NCI-H69 (cell line): ENCODE data around the gene XRRA1.
A peak's percentile ranks its signal among the peaks of the same experiment; 100 is the strongest.
"Not testable (repeated sequence)": the region's sequence is repeated elsewhere in the genome, so short reads cannot be mapped to it uniquely, and the experiment has no call there.

Experiments used
- DNase-seq: peaks from one replicate; lab custom pipeline; 2025; lab: John Stamatoyannopoulos, UW

XRRA1 gene

DNA sequence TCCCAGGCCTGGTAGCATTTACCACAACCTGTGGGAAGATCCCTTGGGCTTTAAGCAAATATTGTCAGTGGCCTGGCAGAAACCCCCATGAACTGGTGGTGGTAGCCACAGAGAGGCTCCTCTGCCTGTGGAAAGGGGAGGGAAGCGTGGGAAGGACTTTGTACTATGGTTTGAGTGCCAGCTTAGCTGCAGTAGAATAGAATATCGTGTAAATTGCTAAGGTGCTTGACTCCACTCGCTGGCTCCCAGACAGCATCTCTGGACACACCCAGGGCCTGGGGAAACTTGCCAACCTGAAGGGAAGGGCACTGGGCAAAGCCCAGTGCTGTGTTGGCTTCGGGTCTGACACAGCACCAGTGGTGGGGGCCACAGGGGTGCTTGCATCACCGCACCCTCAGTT is 52.6 kb downstream of the XRRA1 start:
- DNase-seq = no peak

DNA sequence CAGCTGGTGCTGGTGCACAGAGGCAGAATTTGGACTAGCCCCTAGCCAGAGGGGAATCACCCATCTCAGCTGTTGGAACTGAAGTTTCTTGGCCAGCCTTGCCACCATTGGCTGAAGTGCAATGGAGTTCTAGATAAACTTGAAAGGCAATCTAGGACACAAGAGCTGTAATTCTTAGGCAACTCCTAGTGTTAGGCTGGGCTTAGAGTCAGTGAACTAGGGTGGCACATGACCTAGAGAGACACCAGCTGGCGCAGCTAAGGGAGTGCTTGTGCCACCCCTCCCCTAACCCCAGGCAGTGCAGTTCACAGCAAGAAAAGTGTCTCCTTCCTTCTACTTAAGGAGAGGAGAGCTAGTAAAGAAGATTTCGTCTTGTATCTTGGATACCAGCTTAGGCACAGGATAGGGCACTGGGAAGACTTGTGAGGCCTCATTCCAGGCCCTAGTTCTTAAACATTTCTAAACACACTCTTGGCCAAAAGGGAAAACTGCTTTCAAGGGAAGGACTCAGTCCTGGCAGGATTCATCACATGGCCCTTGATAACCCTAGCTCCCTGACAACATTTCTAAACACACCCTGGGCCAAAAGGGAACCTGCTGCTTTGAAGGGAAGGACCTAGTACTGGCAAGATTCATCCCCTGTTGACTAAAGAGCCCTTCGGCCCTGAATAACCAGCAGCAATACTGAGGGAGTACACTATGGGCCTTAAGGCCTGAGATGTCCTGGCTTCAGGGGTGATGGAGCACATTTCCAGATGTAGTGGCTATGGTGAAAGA is 53.4 kb downstream of the XRRA1 start:
- DNase-seq = no peak

DNA sequence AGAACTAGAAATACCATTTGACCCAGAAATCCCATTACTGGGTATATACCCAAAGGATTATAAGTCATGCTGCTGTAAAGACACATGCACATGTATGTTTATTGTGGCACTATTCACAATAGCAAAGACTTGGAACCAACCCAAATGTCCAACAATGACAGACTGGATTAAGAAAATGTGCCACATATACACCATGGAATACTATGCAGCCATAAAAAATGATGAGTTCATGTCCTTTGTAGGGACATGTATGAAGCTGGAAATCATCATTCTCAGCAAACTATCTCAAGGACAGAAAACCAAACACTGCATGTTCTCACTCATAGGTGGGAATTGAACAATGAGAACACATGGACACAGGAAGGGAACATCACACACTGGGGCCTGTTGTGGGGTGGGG is 55.9 kb downstream of the XRRA1 start:
- DNase-seq = not testable (repeated sequence)

DNA sequence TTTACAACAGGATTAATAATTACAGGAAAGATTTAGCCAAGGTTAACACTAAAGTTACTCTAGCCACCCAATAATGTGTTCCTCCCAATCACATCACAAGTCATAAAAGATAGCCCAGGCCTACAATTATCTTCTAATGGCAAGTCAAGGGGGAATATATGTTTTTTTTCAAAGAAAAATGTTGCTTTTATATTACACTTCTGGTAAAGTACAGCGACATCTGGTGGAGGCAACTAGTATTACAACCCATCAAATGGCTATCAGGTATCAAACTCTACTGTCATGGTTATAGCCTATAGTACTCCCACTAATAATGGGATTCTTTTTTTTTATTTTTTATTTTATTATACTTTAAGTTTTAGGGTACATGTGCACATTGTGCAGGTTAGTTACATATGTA is 71.8 kb downstream of the XRRA1 start:
- DNase-seq = peak; percentile 6

DNA sequence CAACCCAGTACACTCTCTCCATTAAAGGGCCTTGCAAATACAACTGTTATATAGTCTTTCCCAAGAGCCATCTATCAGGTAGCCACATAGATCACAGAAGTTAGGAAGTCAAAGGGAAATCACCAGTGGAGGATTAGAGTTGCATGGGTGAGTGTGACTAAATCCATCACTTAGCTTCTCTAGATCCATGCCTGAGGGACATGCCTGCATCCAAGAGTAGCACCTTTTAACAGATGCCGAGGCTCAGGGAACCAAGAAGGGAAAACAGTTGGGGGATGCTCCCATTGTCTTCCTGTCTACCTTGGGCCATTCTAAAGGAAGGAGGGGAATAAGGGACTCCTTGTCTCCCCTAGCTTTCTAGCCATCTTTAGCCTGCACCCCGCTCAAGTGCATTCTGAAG is 77.9 kb downstream of the XRRA1 start:
- DNase-seq = peak; percentile 30

DNA sequence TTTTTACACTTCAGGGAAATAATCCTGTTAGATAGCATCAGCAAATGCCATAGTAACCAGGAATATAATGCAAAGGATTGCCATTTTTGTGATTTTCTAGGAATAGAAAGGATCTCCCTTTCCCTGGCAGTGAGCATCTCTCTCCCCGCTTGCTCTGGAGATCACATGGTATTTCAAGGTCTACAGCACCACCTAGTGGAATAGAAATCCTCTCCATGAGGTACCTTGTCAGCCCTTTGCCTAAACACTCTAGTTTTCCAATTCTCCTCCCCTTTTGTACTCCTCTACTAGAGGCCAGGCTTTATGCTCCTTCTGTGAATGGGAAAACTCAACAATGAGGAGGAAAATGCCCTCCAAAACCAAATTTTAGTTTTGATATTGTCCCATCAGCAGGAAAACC is 78.4 kb downstream of the XRRA1 start:
- peak; percentile 39 for DNase-seq

DNA sequence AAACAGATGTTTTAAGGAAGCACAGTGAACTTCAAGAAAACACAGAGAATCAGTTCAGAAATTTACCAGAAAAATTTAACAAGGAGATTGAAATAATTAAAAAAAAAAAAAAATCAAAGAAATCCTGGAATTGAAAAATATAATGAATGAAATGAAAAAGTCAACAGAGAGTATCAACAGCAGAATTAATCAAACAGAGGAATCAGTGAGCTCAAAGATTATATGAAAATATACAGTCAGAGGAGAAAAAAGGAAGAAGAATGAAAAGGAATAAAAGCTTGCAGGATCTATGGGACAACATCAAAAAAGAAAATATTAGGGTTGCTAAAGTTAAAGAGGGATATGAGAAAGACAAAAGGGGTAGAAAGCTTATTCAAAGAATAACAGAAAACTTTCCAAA is 82.3 kb downstream of the XRRA1 start:
- DNase-seq = no peak

DNA sequence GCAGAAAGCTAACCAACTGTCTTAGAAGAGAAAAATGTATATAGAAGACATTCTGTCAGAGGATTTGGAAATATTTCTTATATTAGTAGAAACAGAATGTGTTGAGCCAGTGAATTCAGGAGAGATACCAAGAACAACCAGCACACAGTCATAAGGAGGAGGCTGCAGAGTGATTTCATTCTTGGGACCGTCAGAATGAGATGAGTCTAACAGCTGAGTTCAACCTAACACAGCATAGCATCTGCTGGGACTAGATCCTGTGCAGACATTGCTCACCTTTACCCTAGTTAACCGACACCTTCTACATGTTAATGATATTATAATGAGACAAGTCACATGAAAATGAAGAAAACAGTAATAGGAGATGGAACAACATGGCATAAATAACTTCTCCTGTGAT is 85.5 kb downstream of the XRRA1 start:
- DNase-seq = no peak

DNA sequence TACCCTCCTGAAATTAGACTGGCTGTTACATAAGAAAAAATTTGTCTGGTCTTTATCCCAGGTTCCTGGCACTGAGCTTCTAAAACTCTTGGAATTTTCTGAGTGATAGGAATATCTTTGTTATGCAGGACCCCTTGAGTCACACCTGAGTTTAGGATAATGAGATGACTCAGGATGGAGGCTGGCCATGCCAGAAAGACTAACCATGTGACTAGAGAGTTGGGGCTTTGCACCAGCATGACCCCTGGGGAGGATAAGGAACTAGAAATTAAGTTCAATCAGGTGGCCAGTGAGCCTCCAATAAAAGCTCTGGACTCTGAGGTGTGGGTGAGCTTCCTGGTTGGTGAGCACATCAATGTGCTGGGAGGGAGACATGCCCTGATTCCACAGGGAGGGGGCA is 88.1 kb downstream of the XRRA1 start:
- no peak for DNase-seq

DNA sequence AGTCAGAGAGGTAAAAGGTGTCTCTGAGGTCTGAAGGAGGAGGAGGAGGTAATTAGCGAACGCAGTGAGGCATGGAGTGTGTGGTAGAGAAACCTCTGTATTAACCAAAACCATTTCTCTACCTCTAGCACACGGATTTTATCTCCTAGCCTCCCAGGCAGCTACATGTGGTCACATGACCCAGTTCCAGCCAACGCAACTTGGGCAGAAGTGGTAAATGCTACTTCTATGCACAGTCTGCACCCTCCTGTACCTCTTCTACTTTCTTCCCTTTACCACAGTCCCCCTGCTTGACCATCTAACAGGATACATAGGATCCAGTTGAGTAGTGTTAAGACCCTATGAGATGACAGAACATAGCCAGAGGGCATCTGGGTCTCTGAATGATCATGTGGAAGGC is 95.7 kb downstream of the XRRA1 start:
- DNase-seq = no peak

DNA sequence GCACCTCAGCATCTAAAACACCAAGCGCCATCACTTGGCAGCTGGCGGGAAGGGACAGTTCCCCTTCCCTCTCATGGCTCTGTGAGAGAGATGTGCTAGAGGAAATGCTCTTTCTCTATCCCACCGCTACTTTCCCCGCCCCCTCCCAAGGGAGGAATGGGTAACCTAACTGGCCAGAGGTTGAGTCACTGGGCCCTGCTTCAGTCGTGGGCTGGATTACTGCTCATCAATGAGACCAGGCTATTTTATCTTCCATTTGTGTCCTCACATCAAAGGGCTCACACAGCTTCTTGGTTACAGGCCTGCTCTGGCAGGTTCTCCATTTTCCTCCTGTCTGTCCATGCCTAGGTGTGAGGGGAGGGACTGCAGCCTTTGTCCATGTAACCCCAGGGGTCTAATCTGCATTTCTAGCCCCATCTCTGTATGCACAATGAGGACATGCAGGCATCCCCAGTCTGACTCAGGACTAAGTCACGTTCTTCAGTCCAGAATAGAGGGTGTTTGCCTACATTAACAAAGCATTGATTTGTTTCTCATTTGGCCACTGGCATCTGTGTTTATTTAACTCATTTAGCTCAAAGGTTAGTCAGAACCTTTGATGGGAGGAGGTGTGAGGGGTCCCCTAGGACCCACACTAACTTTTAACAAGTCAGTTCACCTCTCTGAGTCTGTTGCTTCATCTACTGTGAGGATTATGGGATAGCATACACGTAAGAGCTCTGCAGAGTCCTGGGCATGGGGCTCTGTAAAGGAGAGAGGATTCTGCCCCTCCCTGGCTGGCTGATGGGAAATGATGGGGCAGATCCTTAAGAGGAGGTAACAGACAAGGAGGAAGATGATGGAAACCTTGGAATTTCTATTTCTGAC is 99.1 kb downstream of the XRRA1 start:
- peak; percentile 44 for DNase-seq

DNA sequence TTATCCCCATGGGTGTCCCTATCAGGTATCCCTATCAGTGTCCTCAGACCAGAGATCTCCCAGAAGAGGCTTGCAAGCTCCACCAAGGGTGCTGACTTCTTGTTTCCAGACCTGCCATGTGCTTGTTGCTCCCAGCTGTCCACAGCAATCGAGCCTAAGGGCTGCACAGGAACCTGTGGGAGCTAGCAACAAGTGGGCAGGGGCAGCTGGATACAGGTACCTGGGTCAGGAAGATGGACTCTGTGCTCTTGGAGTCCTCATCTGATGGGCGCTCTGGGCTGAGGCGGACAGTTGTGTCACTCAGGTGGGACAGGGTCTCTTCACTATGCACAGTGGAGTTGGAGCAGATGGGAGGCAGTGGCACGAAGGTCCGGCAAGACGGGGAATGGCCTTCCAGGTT is 101.0 kb downstream of the XRRA1 start:
- DNase-seq = no peak

DNA sequence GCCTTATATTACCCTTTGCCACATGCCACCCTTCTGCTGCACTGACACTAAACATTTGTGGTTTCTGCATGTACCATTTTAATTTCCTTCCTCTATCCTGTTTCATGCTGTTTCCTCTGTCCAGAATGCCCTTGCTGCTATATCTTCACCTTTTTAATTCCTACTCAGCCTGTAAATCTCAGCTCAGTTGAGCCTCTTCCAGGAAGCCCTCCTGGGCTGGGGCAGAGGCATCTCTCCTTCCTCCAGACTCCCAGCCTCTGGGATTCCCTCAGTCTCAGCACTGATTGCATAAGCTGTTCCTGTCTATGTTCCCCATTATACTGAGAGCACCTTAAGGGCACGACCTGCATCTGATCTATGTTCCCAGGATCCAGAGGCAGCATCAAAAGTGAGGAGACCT is 101.5 kb downstream of the XRRA1 start:
- no peak for DNase-seq

DNA sequence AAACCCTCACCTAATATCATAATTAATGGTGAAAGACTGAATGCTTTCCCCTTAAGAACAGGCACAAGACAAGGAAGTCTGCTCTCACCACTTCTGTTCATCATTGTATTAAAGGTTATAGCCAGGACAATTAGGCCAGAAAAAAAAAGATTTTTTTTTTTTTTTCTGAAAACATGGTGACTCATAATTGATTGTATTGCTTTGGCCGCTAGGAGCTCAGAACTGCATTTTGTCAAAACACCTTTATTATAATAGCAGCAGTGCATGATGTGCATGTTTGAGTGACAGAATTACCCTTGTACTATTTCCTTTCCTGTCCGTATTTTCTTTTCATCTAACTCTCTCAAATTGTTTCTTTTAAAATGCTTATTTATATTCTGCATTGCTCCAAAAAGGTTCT is 102.1 kb downstream of the XRRA1 start:
- no peak for DNase-seq

DNA sequence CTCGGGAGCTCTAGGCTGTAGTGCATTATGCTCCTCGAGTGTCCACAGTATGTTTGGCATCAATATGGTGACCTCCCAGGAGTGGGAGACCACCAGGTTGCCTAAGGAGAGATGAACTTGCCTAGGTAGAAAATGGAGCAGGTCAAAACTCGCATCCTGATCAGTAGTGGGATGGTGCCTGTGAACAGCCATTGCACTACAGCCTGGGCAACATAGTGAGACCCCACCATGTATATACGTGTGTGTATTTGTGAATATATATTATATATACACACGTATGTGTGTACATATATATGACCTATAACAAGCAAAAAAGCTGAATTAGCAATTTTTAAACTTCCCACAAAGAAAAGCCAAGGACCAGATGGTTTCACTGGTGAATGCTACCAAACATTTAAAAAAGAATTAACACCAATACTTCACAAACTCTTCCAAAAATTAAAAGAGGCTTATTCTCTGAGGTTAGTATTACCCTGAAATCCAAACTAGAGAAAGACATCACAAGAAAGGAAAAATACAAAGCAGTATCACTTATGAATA is 102.8 kb downstream of the XRRA1 start:
- no peak for DNase-seq

DNA sequence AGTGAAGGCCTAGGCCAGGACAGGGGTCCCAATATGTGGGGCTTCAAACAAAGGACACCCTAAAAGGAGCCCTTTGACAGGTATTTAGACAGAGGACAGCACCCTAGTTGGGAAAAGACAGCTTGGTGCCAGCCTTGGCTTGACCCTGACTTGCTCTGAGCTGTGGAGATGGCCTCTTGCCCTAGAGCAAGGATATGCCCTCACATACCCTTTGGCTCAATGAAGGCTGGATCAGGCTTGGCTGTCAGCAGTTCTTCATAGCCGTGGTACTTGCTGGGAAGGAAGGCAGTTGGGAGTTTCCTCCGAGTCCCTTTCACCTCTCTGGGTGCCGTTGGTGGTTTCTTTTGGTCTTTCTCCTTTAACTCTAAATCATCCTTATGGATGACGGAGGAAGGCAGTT is 104.0 kb downstream of the XRRA1 start:
- no peak for DNase-seq

DNA sequence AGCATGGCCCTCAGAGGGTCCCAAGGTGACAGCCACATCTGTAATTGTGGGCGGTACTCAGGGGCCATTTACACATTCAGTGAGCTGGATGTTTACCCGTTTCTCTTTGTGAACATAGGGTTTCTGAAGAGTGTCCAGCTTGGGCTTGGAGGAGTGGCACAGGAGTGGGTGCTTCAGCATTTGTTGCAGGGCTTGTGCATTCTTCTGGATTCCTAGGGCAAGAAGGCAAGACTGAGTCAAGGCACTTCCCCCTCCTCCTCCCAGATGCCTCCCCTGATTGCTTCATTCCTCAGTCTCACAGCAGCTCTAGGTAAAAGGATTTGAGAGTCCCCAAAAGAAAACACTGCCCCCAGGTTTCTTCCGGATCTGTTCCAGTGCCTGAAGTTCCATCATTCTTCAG is 104.8 kb downstream of the XRRA1 start:
- DNase-seq = no peak

DNA sequence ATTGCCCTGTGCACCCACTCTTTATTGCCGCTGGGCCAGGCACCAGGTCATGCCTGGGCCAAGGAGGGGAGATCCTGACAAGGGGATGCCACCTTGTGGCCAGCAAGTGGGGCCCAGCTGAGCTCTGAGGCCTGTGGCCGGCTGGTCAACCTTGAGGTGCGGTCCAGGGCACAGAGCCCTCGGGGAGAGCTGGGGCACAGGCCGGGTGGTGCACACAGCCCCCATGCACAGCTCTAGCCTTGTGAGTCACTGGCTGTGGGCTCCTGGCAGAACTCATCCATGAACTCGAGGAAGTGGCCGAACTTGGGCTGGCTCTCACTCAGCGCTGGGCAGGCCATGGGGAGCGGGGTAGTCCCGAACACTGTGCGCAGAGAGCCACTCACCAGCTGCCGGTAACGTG is 105.9 kb downstream of the XRRA1 start:
- DNase-seq = no peak

DNA sequence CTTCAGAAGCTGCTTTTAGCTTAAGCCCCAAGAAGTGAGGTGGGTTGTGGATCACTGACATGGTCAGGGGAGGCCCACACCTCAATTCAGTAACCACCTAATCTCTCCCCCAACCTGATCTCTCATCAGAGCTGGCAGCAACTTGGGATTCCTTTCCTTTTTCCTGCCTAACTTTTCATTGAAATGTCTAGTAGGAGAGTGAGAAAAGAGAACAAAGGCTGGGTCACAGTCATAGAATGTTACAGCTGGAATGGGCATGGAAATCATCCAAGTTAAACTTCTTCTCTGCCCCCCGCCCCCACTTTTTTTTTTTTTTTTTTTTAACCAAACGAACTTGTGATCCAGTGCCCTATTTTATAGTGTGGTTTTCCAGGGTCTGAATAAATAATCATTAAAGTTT is 108.4 kb downstream of the XRRA1 start:
- DNase-seq = no peak

DNA sequence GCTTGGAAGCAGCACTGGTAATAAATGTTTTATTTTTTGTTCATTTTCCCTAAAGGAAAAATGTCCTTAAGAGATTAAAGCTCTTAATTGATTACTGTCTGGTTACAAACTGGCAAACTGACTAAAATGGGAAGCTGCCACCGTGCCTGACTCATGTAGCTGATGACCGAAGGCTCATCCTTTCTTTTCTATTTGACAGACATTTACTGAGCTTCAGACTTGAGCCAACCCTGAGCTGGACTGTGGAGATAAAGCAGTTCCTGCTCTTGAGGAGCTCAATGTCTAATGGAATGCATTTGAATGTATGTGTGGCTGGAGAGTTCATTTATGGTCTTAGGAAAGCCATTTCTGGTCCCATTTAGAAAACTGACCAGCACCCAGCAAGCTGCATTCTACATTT is 108.9 kb downstream of the XRRA1 start:
- DNase-seq = no peak

DNA sequence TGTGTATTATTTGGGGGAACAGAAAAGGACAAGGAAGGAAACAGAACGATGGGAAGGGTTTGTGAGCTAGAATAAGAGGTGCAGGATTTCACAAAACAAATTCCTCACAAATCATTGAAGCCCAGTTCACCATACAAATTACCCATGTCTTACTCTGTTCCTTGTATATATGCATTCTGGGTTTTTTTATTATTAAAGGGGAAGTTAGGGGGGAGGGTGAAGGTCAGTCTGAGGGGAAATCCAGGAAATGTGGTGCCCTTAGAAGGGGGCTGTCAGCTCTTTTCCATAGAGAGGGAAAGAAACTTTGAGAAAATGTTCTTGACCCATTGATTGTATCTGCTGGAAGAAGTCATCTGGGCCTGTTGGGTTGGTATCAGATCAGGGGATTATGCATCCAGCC is 109.4 kb downstream of the XRRA1 start:
- no peak for DNase-seq

DNA sequence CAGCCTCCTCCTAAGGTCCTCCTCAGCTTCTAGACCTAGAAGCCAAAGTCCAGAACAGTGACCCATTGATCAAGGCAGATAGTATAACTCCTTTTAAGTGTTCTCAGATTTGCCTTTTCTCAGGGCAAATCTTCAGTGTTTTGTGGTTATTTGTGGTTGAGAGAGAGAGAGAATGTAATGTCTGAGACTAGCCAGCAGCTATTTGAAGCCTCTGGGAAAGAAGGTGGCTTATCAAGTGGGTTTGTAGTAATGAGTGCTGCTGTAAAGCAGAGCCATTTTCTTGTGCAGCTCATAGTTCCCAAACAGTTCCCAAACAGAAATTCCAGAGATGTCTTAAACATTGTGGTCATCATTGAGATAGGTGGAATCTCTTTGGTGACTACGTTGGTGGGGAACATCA is 110.7 kb downstream of the XRRA1 start:
- no peak for DNase-seq

DNA sequence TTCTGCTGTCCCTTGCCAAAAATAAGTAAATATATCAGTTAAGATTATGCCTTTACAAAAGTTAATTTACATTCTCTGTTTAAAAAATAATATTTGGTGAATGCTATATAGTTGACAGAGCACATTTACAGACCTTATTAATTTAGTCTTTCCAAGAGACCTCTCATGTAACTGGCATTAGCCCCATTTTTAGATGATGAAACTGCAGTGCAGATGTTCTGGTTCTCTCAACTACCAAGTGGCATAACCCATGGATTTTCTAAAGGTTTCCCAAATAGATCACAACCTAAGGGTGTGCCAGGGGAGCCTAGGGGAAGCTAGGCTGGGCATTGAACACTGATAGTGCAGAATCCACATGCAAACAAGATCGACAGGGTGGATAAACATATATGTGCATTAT is 111.7 kb downstream of the XRRA1 start:
- no peak for DNase-seq
